Measurements from ENCODE around the gene CRKL.
"Not testable (repeated sequence)": the region's sequence is repeated elsewhere in the genome, so short reads cannot be mapped to it uniquely, and the experiment has no call there.

The CRKL gene, protein sequence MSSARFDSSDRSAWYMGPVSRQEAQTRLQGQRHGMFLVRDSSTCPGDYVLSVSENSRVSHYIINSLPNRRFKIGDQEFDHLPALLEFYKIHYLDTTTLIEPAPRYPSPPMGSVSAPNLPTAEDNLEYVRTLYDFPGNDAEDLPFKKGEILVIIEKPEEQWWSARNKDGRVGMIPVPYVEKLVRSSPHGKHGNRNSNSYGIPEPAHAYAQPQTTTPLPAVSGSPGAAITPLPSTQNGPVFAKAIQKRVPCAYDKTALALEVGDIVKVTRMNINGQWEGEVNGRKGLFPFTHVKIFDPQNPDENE

DNA sequence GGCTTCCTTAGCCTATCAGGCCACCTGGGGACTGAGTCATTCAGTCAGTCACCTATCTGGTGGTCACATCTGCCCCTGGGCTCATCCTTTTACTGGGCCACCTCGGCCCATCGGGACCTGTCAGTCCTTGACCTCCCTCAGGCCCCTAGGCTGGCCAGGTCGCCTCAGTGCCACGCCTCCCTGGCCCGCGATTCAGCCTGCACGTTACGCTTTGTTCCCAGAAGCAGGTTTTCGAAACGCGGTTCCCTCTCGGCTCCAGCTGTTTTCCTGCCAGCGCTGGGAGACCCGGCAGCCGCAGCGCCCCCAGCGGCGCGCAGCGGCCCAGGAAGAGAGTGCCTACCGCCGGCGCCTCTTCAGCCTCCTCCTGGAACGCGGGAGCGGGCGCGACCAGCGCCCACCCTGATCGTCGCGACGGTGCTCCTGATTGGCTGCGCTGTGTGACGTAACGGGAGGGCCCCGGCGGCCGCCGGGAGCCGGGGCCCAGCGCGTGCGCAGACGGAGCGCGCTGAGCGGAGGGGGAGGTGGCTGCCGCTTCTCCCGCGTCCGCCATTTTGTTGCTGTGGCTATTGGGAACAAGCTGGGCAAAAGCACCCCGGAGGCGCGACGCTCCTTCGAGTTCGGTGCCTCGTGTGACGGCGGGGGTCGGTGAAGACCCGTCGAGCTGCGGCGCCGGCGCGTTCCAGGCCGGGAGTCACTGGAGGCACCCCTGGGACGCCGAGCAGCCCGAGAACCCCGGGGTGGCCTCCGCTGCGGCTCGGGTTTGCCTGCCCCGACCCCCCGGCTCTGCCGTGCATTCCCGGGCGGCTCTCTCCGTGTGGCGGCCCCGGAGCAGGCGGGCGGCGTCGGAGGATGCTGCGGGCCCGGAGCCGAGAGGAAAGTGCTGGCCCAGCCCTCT is at the start of gene CRKL:
TSS of gene CRKL (plus strand) at position 492 of the 895 bp plus-strand sequence. CDS start 528 bp downstream, outside the sequence.
- peak; percentile 97 for DNase-seq

DNA sequence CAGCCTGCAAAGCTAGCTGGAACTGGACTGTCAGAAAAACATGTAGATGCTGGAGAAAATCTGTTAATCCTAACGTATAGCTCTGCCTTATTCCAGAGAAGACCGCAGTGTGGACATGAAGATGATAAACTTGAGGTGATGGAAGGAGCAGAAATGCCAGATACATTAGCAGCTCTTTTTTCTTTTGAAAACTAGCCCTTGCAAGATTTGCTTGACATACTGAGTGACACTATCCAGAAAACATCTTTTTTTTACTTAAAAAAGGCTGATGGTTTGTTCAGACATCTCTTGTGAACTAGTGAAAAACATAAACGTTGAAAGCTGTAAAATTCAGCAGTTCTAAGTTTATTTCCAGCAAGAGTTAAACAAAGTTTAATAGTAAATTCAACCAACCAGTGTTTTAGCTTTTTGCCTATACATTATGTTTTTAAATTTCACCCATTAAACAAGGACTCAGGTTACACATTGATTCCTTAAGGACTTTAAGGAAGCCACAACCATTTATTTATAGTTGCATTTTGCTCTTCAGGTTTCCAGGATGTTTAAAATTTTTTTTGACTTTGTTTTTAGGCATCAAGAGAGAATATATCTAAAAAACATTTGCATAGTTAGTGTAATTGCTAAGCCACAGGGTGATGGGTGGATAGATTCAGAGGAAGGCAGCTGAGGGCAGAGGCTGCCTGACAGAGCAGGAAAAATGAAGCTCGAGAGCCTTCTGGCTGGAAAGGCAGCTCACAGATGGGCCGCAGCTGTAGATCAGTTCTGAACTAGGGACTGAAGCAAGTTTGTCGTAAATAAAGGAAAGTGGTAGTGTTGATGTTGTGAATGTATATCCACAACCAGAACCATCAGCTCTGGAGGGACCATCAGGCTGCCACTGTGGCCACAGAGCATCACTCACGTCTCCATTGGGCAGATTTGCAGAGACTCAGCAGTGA is 48.9 kb upstream of the CRKL start:
- DNase-seq = no peak

DNA sequence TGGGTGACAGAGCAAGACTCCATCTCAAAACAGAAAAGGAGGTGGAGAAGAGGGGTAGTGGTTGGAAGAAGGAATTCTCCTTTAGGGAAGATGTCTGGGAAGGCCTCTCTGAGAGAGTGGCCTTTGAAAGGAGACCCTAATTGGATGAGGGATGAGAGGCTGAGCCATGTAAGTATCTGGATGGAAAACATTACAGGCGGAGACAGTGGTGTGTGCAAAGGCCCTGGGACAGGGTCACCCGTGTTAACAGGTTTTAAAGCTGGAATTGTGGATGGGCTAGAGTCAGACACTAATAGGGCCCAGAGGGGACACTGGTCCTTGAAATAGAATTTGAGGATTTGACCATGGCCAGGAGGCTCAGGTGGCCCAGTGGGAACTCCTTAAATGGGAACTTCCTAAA is 48.0 kb upstream of the CRKL start:
- DNase-seq = no peak

DNA sequence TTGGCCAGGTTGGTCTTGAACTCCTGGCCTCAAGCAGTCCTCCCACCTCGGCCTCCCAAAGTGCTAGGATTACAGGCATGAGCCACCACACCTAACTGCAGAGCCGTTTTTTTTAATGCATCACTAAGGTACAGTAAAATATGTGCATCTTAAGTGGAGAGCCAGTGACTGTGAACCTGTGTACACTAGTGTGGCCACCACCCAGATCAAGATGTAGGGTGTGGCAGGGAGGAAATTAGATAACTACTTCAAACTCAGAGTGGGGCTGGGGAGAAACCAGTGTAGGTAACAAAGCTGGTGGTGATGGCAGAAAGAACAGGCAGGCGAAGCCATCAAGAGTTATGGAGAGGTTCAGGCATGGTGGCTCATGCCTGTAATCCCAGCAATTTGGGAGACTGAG is 44.0 kb upstream of the CRKL start:
- DNase-seq = no peak

DNA sequence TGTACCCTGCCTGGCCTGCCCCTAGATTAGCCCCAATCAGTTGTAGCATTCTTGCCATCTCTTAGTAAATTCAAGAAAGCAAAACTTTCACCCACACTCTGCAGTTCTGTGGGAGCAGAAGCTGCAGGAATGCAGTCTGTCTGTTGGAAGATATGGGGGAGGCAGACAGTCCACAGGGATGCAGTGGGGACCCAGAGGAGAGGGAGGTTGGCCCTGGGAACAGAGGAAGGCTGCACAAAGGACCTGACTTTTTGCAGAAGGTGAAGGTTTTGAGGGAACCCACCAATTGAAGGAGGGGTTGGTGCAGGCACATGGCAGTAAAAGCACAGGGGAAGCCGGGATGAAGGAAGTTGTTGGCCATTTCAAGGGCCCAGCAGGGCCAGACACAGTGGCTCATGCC is 41.9 kb upstream of the CRKL start:
- DNase-seq = no peak

DNA sequence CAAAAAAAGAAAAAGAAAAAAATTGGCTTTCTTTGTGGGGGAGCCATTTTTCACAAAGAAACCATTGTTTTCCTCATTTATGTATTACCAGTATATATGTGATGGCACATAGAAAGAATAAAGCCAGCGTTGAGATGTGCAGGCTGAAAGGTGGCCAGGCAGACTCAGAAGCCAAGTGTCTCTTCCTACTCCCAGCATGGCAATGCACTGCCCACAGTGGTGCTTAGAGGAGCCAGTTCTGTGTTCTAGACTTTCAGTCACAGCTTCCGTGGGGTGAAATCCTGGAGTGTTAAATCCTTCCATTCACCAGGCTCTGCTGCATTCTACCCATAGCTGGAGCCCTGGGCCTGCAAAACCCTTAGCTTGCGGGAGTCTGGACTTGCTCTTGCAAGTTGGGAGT is 39.5 kb upstream of the CRKL start:
- no peak for DNase-seq

DNA sequence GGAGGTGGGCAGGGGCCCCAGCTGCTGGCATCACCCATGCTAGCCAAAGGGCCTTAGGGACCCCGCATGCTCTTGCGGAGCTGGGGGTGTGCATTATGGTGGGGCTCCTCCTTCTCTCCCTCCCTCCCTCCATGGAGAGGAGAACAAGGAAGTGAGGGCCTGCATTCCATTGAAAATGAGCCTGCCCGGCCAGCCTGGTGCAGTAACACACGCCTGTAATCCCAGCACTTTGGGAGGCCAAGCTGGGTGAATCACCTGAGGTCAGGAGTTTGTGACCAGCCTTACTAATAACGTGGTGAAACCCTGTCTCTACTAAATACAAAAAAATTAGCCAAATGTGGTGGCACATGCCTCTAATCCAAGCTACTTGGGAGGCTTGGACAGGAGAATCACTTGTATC is 36.0 kb upstream of the CRKL start:
- no peak for DNase-seq

DNA sequence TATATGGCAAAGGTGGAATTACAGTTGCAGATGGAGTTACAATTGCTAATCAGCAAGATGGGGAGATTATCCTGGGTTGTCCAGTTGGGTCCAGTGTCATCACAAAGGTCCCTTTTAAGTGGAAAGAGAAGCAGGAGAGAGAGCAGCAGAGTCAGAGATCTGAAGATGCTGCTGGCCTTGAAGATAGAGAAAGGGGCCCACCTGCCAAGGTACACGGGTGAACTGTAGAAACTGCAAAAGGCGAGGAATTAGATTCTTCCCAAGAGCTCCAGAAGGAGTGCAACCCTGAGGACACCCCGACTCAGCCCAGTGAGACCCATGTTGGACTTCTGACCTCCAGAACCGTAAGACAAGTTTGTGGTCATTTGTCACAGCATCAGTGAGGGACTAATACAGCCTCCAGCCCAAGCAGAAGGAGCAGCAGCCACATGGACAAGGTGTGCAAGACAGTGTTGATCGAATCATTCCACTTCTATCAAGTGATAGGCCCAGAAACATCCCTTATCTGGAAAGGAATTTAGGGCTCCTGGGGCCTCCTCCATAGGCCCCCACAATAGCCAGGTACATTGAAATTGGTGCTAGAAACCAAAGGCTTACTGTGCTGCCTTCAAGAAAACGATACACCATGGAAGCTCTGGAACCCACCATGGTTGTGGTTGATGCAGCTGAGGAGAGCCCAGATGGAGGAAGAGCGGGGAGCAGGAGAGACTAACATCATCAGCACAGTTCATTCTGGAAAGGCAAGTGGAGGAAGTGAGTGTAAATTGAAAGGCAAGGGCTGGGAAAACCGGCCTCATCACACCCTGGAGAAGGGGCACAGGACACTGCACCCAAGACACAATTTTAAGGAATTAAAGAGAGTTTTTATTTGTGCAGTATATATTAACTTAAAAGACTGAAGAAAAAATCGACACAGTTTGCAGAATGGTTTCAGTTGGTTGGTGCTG is 35.1 kb upstream of the CRKL start:
- DNase-seq = no peak

DNA sequence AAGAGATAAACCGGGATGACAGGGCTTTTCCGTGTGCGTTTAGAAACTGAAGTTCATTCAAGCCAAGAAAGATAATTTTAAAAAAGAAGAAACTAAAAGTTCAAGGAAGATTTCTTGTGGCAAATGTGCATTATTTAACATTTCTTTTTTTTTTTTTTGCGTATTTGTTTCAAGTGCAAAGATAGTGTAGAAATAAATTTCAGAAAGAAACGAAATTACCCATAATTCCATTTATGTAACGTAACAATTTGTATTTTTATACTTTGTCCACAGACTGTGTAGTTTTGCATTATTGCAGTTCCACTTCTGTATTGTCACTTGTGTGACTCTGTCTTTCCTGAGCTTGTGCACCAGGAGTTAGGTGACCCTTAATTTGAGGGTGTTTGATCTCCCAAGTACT is 34.4 kb upstream of the CRKL start:
- no peak for DNase-seq

DNA sequence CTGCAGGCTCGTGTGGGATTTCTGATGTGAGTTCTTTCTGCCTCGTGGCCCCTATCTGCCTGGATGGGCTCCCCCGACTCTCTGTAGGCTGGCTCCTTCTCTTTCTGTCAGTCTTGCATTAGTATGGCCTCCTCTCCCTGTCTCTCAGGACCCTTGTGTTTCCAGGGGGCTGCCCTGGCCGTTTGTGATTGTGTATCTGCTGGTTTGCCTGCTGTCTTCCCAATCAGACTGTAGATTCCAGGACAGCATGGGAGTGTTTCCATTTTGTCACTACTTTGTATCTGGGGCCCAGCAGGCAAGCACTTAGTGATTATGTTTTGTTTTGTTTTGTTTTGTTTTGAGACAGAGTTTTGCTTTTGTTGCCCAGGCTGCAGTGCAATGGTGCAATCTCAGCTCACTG is 32.8 kb upstream of the CRKL start:
- DNase-seq = no peak

DNA sequence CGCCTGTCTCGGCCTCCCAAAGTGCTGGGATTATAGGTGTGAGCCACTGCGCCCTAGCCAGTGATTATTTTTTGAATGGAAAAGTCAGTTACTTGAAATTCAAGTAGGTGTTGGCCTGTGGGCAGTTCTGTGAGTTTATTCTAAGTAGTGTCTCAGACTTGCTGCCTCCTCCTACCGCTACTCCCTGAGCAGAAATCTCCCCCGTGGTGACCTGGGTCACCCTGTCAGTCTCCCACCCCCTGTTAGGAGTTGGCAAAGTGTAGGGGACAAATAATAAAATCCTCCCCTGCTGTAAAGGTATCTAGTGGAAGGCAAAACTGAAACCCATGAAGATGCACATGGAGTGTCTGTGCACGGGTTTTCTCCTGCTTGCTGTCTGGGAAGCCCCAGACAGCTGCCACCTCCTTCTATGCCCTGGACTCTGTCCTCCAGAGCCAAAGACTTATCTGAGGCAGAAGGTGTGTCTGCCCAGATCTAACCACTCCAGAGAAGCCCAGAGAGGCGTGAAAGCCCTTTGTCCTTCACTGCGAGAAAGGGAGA is 32.1 kb upstream of the CRKL start:
- DNase-seq = no peak

DNA sequence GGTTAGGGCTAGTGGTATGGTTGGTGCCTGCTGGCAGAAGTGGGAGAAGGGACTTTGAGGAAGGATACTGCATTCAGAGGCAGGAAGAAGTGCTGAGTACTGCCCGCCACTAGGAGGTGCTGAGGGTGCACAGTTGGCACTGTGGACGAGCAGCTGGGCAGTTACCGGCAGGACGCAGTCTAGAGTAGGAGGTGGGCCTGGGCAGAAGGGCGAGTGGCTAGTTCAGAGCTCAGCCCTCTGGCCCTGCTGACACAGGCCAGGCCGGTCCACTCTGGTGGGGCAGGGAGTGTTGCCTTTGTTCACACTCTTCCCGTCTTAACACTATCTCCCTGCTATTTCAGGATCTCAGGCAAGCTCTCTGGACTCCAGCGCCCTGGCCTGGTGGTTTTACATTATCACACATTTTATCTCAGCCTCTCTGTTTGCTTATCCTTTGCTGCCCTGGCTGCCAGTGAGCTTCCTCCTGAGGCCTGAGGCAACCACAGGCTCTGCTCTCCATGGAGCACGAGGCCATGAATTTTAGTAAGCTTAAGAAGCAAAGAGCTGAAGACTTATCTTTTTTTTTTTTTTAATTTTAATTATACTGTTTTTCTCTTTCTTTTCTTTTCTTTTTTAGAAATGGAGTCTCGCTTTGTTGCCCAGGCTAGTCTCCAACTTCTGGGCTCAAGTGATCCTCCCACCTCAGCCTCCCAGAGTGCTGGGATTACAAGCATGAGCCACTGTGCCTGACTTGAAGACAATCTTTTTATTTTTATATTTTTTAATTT is 31.5 kb upstream of the CRKL start:
- peak; percentile 45 to 60 for DNase-seq

DNA sequence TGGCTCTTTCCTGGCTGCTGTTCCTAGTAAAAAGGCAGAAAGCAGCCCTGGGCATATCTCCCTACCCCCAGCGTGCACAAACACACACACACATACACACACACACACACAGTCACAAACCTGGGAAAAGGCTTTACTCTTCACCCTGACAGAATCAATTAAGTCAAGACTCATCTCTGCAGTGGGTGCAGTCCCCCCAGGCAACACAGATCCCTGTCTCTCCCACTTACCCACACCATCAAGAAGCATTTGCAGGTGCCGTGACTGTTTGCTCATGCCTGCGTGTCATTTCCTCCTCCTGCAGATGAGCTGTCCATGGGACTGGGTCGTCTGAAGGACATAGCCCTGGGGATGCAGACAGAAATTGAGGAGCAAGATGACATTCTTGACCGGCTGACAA is 29.8 kb upstream of the CRKL start:
- no peak for DNase-seq

DNA sequence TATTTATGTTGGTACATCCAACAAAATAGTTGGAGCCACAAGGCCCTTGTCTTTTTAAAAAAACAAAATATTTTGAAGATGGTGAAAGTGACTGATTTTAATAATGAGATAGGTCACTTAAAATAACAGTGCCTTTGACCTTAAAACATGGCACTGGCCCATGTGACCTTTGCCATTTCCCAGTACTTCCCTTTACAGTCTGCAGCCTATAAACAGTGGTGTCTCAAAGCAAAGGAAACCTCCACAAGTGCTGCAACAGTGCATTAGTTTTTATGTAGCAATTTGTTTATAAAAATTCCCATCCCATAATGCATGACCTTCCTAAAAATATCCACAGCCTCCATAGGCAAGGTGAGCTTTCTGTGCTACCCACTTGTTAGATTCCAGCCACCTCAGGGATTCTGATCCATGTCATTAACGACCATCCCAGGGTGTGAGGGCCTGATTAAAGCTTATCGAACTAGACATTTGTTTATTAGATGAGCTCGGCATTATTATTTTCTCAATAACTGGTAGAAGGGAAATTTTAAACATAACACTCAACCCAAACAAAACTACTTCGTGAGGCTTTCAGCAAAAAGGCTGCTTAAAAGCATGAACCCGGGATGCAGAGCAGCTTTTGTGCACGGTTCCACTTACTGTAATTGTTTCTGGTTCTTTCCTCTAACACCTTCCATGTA is 28.0 kb upstream of the CRKL start:
- DNase-seq = no peak

DNA sequence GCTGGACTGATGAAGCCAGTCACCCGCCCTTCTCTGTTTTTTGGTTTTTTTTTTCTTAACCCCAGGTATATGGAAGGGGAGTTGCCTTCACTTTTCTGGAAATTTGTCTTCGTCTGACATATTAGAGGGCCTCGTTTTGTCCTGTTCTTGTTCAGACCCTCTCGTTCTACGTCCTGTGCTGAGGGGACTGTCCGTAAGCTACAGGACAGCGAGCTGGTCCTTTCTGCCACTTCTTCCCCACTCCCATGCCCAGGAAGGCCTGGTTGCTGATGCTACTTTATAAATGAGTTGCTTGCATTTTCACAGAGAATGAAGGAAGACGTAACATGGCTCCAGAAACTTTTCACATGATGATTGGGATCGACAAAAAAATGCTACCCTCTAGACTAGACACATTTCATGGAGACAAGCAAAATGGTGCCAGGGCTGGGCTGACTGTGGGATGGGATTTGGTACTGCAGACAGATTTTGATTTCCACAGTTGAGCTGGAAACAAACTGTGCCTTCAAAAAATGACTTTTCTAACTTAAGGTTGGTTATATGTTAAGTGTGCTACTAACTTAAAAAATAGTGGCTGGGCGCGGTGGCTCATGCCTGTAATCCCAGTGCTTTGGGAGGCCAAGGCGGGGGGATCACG is 27.2 kb upstream of the CRKL start:
- DNase-seq = no peak

DNA sequence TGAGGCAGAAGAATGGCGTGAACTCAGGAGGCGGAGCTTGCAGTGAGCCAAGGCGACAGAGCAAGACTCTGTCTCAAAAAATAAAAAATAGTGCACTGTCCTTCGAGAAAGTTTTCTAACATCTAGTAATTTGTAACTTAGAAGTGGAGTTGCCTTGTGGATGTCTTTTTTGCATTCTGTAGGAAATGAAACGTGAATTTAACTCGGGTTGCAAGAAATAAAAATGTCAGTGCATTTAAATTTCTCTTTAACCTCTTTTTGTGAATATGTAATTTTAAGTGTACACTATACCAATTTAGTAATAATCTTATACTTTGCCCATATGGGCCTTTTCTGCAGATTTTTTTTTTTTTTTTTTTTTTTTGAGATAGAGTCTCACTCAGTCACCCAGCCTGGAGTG is 26.2 kb upstream of the CRKL start:
- no peak for DNase-seq

DNA sequence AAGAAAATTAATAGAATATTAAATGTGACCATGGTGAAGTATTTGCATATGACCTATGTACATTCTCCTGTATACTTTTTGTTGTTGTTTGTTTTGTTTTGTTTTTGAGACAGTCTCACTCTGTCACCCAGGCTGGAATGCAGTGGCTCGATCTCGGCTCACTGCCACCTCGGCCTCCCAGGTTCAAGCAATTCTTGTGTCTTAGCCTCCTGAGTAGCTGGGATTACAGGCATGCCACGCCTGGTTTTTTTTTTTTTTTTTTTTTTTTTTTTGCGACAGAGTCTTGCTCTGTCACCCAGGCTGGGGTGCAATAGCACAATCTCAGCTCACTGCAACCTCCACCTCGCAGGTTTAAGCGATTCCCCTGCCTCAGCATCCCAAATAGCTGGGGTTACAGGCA is 19.5 kb upstream of the CRKL start:
- not testable (repeated sequence) for DNase-seq

DNA sequence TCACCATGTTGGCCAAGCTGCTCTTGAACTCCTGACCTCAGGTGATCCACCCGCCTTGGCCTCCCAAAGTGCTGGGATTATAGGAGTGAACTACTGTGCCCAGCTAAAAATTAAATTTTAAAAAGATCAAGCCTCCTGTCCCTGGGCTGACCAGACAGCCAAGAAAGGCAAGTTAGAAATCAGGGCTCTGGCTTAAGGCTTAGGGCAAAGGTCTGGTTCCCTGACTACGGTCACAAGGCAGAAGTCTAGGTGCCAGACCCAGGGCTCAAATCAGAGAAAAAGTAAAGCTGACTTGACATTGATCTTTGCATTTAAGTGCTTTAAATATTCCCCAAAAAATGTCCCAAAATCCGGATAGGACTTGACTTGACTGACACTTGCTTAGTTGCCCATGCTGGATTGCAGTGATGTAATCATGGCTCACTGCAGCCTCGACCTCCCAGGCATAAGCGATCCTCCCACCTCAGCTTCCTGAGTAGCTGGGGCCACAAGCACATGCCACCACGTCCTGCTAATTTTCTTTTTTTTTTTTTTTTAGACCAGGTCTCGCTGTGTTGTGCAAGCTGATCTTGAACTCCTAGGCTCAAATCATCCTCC is 17.3 kb upstream of the CRKL start:
- DNase-seq = no peak

All from CD4-positive, alpha-beta T cell treated with Interferon alpha-2 for 1 hour (primary cell).